Measurements from ENCODE around the gene PCDHA12.
"Not testable (repeated sequence)": the region's sequence is repeated elsewhere in the genome, so short reads cannot be mapped to it uniquely, and the experiment has no call there.

Gene PCDHA12

DNA sequence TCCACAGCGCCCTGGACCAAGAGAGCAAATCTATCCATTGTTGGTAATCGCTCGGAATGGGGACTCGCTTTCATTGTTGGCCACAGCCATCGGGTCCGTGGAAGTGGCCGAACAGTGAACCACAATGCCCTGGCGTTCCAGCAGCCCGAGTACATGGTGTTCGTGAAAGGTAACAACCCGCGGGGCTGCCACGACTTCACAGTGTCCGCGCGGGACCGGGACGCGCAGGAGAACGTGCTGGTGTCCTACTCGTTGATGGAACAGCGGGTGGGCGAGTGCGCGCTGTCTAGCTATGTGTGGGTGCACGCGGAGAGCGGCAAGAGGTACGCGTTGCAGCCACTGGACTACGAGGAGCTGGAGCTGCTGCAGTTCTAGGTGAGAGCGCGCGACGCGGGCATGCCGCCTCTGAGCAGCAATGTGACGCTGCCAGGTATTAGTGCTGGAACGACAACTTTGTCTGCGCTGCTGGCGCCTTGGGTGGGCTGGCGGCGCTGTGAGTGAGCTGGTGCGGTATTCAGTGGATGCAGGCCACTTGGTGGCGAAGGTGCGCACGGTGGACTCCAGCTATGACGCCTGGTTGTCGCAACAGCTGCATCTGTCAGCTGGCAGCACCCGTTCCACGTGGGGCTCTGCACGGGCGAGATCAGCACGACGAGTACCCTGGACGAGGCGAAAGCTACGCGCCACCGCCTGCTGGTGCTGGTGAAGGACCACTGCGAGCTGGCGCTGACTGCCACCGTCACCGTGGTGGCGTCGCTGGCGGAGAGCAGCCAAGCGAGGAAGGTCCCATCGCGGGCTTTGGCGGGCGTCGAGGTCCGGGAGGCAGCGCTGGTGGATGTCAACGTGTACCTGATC lies 12.4 kb upstream of the PCDHA12 start:
- no peak for DNase-seq (ENCODE audit: low spot score)

DNA sequence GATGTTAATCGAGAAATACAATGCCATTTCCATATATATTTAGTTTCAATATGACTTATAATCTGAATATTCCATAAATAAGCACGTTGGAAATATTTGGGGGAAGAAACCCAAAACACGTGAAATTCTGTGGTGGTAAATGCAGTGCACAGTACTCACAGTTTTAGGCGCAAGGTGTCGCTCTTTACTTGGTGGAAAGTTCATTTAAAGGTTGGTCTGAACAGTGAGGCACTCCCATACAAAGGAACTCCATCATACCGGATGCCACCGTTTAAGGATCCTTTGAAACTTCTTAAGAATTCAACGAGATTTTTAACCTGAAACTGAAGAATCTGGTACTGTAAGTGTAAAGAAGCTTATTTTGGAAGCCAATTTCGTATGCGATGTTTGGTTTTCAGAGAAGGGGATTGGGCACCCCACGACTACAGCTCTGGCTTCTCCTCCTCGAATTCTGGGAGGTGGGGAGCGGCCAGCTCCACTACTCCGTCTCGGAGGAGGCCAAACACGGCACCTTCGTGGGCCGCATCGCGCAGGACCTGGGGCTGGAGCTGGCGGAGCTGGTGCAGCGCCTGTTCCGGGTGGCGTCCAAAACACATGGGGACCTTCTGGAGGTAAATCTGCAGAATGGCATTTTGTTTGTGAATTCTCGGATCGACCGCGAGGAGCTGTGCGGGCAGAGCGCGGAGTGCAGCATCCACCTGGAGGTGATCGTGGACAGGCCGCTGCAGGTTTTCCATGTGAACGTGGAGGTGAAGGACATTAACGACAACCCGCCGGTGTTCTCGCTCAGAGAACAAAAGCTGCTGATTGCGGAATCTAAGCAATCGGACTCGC lies 6.2 kb upstream of the PCDHA12 start, which contains the start of gene PCDHA11:
TSS of gene PCDHA11 (plus strand) at position 237 of the 834 bp plus-strand sequence. CDS start at position 384, 147 bp downstream.
- no peak for DNase-seq (ENCODE audit: low spot score)

DNA sequence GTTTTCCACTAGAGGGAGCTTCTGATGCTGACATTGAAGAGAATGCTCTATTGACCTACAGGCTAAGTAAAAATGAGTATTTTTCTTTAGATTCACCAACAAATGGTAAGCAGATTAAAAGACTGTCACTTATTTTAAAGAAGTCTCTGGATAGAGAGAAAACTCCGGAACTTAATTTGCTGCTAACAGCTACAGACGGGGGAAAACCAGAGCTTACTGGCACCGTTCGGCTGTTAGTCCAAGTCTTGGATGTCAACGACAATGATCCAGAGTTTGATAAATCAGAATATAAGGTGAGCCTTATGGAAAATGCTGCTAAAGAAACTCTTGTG lies 5.6 kb upstream of the PCDHA12 start:
- no peak for DNase-seq (ENCODE audit: low spot score)

DNA sequence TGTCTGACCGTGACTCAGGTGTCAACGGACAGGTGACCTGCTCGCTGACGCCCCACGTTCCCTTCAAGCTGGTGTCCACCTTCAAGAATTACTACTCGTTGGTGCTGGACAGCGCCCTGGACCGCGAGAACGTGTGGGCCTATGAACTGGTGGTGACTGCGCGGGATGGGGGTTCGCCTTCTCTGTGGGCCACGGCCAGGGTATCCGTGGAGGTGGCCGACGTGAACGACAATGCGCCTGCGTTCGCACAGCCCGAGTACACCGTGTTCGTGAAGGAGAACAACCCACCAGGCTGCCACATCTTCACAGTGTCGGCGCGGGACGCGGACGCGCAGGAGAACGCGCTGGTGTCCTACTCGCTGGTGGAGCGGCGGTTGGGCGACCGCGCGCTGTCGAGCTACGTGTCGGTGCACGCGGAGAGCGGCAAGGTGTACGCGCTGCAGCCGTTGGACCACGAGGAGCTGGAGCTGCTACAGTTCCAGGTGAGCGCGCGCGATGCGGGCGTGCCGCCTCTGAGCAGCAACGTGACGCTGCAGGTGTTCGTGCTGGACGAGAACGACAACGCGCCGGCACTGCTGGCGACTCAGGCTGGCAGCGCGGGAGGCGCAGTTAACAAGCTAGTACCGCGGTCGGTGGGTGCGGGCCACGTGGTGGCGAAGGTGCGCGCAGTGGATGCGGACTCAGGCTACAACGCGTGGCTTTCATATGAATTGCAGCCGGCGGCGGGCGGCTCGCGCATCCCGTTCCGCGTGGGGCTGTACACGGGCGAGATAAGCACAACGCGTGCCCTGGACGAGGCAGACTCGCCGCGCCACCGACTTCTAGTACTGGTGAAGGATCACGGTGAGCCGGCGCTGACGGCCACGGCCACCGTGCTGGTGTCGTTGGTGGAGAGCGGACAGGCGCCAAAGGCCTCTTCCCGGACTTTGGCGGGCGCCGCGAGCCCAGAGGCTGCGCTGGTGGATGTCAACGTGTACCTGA lies 4.6 kb upstream of the PCDHA12 start:
- no peak for DNase-seq (ENCODE audit: low spot score)

DNA sequence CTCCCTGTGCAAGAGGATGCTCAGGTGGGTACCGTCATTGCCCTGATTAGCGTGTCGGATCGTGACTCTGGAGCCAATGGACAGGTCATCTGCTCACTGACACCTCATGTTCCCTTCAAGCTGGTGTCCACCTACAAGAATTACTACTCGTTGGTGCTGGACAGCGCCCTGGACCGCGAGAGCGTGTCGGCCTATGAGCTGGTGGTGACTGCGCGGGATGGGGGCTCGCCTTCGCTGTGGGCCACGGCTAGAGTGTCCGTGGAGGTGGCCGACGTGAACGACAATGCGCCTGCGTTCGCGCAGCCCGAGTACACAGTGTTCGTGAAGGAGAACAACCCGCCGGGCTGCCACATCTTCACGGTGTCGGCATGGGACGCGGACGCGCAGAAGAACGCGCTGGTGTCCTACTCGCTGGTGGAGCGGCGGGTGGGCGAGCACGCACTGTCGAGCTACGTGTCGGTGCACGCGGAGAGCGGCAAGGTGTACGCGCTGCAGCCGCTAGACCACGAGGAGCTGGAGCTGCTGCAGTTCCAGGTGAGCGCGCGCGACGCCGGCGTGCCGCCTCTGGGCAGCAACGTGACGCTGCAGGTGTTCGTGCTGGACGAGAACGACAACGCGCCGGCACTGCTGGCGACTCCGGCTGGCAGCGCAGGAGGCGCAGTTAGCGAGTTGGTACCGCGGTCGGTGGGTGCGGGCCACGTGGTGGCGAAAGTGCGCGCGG lies 1.6 kb downstream of the PCDHA12 start:
- not testable (repeated sequence) for DNase-seq (ENCODE audit: low spot score)

DNA sequence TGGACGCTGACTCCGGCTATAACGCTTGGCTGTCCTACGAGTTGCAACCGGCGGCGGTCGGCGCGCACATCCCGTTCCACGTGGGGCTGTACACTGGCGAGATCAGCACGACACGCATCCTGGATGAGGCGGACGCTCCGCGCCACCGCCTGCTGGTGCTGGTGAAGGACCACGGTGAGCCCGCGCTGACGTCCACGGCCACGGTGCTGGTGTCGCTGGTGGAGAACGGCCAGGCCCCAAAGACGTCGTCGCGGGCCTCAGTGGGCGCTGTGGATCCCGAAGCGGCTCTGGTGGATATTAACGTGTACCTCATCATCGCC lies 2.1 kb downstream of the PCDHA12 start:
- no peak for DNase-seq (ENCODE audit: low spot score)

DNA sequence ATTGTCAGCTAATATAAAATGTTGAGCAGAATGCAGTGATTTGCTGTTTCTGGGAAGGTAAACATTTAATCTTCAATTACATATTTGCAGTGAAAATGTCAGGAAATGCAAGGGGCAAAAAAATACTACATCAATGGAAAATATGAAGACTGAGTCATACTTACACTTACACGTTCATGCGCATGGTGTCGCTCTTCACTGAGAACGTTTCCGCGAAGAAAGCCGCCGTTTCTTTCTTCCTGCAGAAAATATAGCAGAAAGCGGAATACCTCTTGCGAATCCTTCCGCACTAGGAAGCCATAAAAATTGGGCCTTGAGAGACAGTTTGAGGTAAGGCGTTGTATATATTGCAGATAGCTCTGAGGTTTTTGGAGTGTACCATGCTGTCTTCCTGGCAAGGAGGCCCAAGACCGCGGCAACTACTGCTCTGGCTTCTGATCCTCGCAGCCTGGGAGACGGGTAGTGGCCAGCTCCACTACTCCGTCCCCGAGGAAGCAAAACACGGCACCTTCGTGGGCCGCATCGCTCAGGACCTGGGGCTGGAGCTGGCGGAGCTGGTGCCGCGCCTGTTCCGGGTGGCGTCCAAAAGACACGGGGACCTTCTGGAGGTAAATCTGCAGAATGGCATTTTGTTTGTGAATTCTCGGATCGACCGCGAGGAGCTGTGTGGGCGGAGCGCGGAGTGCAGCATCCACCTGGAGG lies 6.9 kb downstream of the PCDHA12 start, which contains the start of gene PCDHA13:
TSS of gene PCDHA13 (plus strand) at position 236 of the 702 bp plus-strand sequence. CDS start at position 381, 145 bp downstream.
- no peak for DNase-seq (ENCODE audit: low spot score)

DNA sequence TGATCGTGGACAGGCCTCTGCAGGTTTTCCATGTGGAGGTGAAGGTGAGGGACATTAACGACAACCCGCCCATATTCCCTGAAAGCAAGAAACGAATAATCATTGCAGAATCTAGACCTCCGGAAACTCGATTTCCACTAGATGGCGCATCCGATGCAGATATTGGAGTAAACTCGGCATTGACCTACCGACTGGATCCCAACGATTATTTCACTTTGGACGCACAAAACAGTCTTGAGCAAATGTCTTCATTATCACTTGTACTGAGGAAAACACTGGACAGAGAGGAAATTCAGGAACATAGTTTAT lies 7.4 kb downstream of the PCDHA12 start:
- DNase-seq (ENCODE audit: low spot score): no peak

DNA sequence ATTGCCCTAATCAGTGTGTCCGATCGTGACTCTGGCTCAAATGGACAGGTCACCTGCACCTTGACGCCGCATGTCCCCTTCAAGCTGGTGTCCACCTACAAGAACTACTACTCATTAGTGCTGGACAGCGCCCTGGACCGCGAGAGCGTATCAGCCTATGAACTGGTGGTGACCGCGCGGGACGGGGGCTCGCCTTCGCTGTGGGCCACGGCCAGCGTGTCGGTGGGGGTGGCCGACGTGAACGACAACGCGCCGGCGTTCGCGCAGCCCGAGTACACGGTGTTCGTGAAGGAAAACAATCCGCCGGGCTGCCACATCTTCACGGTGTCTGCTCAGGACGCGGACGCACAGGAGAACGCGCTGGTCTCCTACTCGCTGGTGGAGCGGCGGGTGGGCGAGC lies 8.3 kb downstream of the PCDHA12 start:
- no peak for DNase-seq (ENCODE audit: low spot score)

DNA sequence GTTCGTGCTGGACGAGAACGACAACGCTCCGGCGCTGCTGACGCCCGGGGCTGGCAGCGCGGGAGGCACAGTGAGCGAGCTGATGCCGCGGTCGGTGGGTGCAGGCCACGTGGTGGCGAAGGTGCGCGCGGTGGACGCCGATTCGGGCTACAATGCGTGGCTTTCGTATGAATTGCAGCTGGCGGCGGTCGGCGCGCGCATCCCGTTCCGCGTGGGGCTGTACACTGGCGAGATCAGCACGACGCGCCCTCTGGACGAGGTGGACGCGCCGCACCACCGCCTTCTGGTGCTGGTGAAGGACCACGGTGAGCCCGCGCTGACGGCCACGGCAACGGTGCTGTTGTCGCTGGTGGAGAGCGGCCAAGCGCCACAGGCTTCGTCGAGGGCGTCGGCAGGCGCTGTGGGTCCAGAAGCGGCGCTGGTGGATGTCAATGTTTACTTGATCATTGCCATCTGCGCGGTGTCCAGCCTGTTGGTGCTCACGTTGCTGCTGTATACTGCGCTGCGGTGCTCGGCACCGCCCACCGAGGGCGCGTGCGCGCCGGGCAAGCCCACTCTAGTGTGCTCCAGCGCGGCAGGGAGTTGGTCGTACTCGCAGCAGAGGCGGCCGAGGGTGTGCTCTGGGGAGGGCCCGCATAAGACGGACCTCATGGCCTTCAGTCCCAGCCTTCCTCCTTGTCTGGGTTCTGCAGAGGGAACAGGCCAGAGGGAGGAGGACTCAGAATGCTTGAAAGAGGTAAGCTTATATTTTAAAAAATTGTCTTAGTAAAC lies 9.0 kb downstream of the PCDHA12 start:
- no peak for DNase-seq (ENCODE audit: low spot score)

DNA sequence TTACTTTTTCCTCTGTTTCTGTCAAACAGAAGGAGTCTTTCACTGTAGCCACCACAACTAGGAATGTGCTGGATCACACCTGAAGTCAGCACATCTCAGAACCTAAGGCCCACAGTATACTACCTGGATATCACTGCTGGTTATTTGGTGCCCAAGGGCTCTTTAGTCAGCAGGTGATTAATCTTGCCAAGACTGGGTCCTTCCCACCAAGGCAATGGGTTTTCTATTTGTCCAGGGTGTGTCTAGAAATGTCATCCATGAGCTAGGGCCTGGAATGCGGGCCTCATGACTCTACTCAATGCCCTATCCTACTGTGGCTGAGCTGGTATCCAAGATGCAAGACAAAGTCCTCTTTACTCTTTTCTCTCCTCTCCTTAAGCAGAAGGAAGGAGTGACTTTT lies 41.2 kb downstream of the PCDHA12 start:
- no peak for DNase-seq (ENCODE audit: low spot score)

DNA sequence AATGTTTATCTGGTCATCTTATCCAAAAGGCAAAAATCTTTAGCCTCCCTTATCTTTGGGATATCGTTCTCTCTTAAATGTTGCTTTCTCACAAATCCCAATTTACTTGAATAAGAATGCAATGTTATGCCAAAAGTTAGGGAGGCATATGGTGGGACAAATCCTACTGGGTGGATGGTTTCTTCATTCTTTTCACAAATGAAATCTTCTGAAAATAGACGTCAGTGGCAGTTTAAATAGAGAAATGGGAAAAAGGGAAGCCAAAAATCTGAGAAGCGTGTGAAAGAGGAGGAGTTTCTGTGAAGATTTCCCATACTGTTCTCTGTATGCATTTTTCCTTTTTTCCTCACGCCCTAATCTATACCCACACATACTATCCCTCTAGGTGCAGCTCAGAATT lies 48.5 kb downstream of the PCDHA12 start:
- DNase-seq (ENCODE audit: low spot score): no peak

DNA sequence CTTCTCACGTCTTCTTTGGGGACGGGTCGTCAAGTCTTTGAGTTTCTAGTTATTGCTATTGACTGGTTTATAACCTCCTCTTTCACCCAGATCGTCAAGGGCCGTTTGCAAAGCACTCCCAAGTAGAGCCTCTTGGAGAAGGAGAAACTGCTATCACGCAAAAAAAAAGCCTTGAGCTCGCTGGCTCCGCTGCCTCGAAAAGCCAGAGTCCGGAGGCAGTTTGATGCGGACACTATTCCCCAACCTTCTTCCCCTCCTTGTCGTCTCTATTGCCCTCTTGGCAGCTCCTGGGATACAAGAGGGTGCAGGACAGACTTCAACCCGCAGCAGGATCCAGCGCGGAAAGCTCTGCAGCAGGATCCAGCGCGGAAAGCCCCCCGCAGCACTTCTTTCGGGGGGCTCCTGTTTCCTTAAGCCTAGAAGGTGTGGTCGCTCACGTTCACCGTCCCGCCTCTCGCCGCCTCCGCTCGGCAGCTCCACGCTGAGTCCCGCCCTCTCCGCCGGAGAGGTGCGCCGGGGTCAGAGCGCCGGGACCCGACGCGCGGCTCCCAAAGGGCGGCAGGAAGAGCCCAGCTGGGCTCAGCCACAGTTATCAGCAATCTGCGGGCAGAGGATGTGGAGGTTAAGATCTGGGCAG lies 50.8 kb downstream of the PCDHA12 start, which contains the start of gene PCDHAC1:
TSS of gene PCDHAC1 (plus strand) at position 494 of the 637 bp plus-strand sequence. CDS start 594 bp downstream, outside the sequence.
- DNase-seq (ENCODE audit: low spot score): no peak

DNA sequence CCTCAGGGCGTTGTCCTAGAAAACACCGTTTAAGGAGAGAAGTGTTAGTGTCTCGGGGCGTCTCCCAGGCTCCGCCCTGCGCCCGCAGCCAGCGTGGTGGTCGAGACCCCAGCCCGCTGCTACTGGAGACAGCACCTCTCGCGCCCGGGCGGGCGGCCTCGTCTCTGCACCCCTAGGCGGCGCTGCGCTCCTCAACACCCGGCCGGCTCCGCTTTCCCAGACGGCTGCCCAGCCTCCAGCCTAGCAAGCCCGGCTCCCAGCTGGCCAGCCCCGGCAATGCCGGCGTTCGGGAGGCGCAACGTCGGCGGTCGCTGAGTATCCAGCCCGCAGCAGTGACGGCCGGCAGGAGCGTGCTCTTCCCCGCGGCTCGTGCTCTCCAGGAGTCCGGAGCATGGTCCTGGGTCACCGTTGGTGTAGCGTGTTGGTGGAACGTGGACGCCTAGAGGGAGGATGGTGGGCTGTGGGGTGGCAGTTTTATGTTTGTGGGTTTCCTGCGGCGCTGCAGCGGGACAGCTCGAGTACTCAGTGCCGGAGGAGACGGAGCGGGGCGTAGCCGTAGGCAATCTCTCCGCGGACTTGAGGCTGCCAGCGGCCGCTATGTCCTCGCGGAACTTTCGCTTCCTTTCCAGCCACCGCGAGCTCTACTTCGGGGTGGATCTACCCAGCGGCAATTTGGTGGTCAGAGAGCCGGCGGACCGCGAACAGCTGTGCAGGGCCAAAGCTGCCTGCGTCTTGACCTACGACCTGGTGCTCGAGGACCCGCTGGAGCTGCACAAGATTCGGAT lies 51.5 kb downstream of the PCDHA12 start:
- DNase-seq (ENCODE audit: low spot score): peak; percentile 37

DNA sequence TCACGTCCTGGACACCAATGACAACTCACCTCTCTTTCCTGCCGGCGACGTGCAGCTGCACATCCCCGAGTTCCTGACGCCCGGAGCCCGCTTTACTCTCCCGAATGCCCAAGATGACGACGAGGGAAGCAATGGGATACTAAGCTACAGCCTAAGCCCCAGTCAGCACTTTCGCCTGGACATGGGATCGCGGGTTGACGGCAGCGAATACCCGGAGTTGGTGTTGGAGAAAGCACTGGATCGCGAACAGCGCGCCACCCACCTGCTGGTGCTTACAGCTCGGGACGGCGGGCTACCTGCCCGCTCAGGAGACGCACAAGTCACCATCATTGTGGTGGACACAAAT lies 52.1 kb downstream of the PCDHA12 start:
- no peak for DNase-seq (ENCODE audit: low spot score)

Measured in hepatic stellate cell (primary cell).